GM23338 (cell line): ENCODE measurements around the gene STOX1. TPM values are rescaled to one million over a fixed set of nuclear protein-coding genes. Genes with fewer than 3 reads are reported as not detected.
"Not testable (repeated sequence)": the region's sequence is repeated elsewhere in the genome, so short reads cannot be mapped to it uniquely, and the experiment has no call there.

Experiments used
- ATAC-seq: fragments of 200-7000 bp; cut with Tn5 transposase; 3 replicates; pipeline ENCODE4 v1.9.1; 2020
- DNase-seq: peaks from one replicate; pipeline ENCODE4 v3.0.0-alpha.2; 2015; ENCODE audit warnings: low spot score
- H2AFZ ChIP-seq: fragments of 200-600 bp; sonication (generic); 2 replicates; pipeline ENCODE4 v1.8.0; 2016; ENCODE audit warnings: antibody characterized with exemption, mild to moderate bottlenecking, moderate library complexity
- H3F3A ChIP-seq: fragments of 200-600 bp; sonication (generic); replicated peaks from 2 replicates; pipeline ENCODE4 v1.8.0; 2017; ENCODE audit warnings: antibody characterized with exemption, mixed run types, low read depth
- H3K27ac ChIP-seq: fragments of 200-600 bp; sonication (generic); 2 replicates; pipeline ENCODE4 v1.6.1; 2016; ENCODE audit warnings: low read depth
- H3K27me3 ChIP-seq: fragments of 200-600 bp; sonication (generic); 2 replicates; pipeline ENCODE4 v1.8.0; 2016; ENCODE audit warnings: mild to moderate bottlenecking, mixed run types, moderate library complexity; ENCODE audit not compliant: insufficient read depth
- H3K36me3 ChIP-seq: fragments of 200-600 bp; sonication (generic); 2 replicates; pipeline ENCODE4 v1.8.0; 2016; ENCODE audit warnings: mild to moderate bottlenecking; ENCODE audit not compliant: insufficient read depth
- H3K4me1 ChIP-seq: fragments of 200-600 bp; sonication (generic); 2 replicates; pipeline ENCODE4 v1.8.0; 2016; ENCODE audit warnings: mild to moderate bottlenecking, moderate library complexity; ENCODE audit not compliant: insufficient read depth
- H3K4me2 ChIP-seq: fragments of 200-600 bp; sonication (generic); 2 replicates; pipeline ENCODE4 v1.7.1; 2017; ENCODE audit warnings: mixed run types
- H3K4me3 ChIP-seq: fragments of 200-600 bp; sonication (generic); 2 replicates; pipeline ENCODE4 v1.6.1; 2016; ENCODE audit warnings: mixed run types
- H3K79me2 ChIP-seq: fragments of 200-600 bp; sonication (generic); replicated peaks from 2 replicates; pipeline ENCODE4 v1.8.0; 2017; ENCODE audit warnings: mild to moderate bottlenecking; ENCODE audit not compliant: insufficient read depth
- H3K9me2 ChIP-seq: fragments of 200-600 bp; sonication (generic); 2 replicates; pipeline ENCODE4 v1.8.0; 2017; ENCODE audit not compliant: insufficient read depth
- H4K20me1 ChIP-seq: fragments of 200-600 bp; sonication (generic); replicated peaks from 2 replicates; pipeline ENCODE4 v1.8.0; 2017; ENCODE audit warnings: mild to moderate bottlenecking; ENCODE audit not compliant: insufficient read depth
- H3K27ac Mint-ChIP-seq: 2 replicates; pipeline ENCODE4 v1.8.0; 2020; ENCODE audit warnings: inconsistent platforms, mild to moderate bottlenecking, moderate library complexity, mixed read lengths
- H3K27me3 Mint-ChIP-seq: 3 replicates; pipeline ENCODE4 v1.8.0; 2022; ENCODE audit warnings: low read depth, mild to moderate bottlenecking, moderate library complexity, mixed read lengths, inconsistent platforms; ENCODE audit not compliant: insufficient read depth, poor library complexity
- H3K36me3 Mint-ChIP-seq: 3 replicates; pipeline ENCODE4 v1.8.0; 2021; ENCODE audit warnings: low read depth, mild to moderate bottlenecking, inconsistent platforms, moderate library complexity, mixed read lengths
- H3K4me1 Mint-ChIP-seq: 3 replicates; pipeline ENCODE4 v1.8.0; 2020; ENCODE audit warnings: mild to moderate bottlenecking, inconsistent platforms, mixed read lengths
- H3K4me3 Mint-ChIP-seq: 3 replicates; pipeline ENCODE4 v1.8.0; 2021; ENCODE audit warnings: moderate library complexity, mild to moderate bottlenecking, inconsistent platforms, mixed read lengths
- H3K9me3 Mint-ChIP-seq: 3 replicates; pipeline ENCODE4 v1.8.0; 2020; ENCODE audit warnings: moderate library complexity, mild to moderate bottlenecking, inconsistent platforms, mixed read lengths
- CREB1 ChIP-seq: fragments of 250-450 bp; sonication (Bioruptor Pico); IDR thresholded peaks from 2 replicates; pipeline ENCODE4 v1.5.0; 2020; ENCODE audit warnings: low read depth, mild to moderate bottlenecking, moderate library complexity
- CTCF ChIP-seq, 2 experiments: fragments of 200-600 bp in 1 of 2; sonication (generic) in 1 of 2; conservative IDR thresholded peaks; 2 replicates each; pipeline versions ENCODE4 v1.5.1 to v1.6.1; 2016 to 2017; ENCODE audit warnings: antibody characterized with exemption in 2 of 2, low read depth in 2 of 2, mild to moderate bottlenecking in 2 of 2, moderate library complexity in 1 of 2
- ETS1 ChIP-seq: IDR thresholded peaks from 2 replicates; pipeline ENCODE4 v1.6.1; 2016; ENCODE audit warnings: antibody characterized with exemption
- EZH2phosphoT487 ChIP-seq: fragments of 200-600 bp; sonication (generic); IDR thresholded peaks from one replicate; pipeline ENCODE4 v1.8.1; 2018; ENCODE audit warnings: antibody characterized with exemption; ENCODE audit not compliant: unreplicated experiment
- JUNB ChIP-seq: IDR thresholded peaks from one replicate; pipeline ENCODE4 v1.6.1; 2016; ENCODE audit warnings: antibody characterized with exemption; ENCODE audit not compliant: unreplicated experiment
- POLR2AphosphoS5 ChIP-seq: IDR thresholded peaks from 2 replicates; pipeline ENCODE4 v1.6.1; 2016; ENCODE audit warnings: antibody characterized with exemption, low read depth
- REST ChIP-seq: IDR thresholded peaks from one replicate; pipeline ENCODE4 v1.6.1; 2018; ENCODE audit warnings: antibody characterized with exemption; ENCODE audit not compliant: unreplicated experiment
- STAT1 ChIP-seq: IDR thresholded peaks from one replicate; pipeline ENCODE4 v1.6.1; 2016; ENCODE audit warnings: antibody characterized with exemption; ENCODE audit not compliant: unreplicated experiment
- ZNF114 ChIP-seq: fragments of 250-450 bp; sonication (Bioruptor Pico); IDR thresholded peaks from 2 replicates; pipeline ENCODE4 v1.5.0; 2020; ENCODE audit warnings: mild to moderate bottlenecking, moderate library complexity
- ZNF331 ChIP-seq: fragments of 250-450 bp; sonication (Bioruptor Pico); IDR thresholded peaks from 2 replicates; pipeline ENCODE4 v1.5.0; 2020; ENCODE audit warnings: low read depth, mild to moderate bottlenecking, moderate library complexity
- polyA plus RNA-seq: library from polyadenylated mRNA; unstranded; fragments of >200 nt; fragmentation: Nextera tagmentation; extraction: Ambion mirVana; gene quantifications from 2 replicates; pipeline ENCODE4 v1.2.1, GENCODE V29; 2016
- total RNA-seq: library from RNA; depleted of rRNA; stranded (reverse); fragments of >200 nt; shearing (Covaris generic); gene quantifications from 2 replicates; pipeline ENCODE4 v1.2.3, GENCODE V29; 2014

The STOX1 gene
- total and polyA plus RNA-seq, 2 experiments from 2014 or later, result 1.6 to 2.2 TPM

DNA sequence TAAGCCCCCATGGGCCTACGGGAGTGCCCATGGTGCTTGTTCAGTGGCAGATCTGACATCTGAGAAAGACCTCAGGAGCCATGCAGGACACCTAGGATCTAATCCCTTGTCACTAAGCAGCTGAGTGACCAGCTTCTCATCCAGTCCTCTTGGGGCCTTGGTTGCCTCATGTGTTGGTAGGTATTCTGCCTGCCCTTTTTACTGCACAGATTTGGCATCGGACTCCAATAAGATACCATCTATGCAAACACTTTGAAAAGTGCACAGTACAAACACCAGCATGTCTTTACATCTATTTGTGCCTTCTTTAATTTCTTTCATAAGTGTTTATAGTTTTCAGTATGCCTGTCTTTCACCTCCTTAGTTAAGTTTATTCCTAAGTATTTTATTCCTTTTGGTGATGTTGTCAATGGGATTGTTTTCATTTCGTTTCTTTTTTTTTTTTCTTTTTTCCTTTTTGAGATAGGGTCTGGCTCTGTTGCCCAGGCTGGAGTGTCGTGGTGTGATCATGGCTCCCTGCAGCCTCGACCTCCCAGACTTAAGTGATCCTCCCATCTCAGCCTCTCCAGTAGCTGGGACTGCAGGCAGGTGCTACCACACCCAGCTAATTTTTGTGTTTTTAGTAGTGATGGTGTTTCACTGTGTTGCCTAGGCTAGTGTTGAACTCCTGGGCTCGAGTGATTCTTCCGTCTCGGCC lies 10.4 kb downstream of the STOX1 start (continued):
- TF ChIP-seq REST (no peak), STAT1 (no peak), ZNF114 (CRISPR knock-in tag) (no peak), JUNB (no peak), CREB1 (no peak), POLR2AphosphoS5 (no peak)

DNA sequence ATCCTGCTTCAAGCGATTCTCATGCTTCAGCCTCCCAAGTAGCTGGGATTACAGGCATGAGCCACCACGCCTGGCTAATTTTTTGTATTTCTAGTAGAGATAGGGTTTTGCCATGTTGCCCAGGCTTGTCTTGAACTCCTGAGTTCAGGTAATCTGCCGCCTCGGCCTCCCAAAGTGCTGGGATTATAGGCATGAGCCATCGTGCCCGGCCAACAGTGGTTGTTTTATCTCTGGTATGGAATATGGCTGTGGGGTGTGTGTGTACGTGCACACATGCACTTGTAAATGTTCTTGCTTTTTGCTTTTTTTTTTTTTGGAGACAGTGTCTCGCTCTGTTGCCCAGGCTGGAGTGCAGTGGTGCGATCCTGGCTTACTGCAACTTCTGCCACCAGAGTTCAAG lies 13.3 kb downstream of the STOX1 start:
- H3K27me3 Mint-ChIP-seq, H3K36me3 Mint-ChIP-seq: not testable (repeated sequence)

DNA sequence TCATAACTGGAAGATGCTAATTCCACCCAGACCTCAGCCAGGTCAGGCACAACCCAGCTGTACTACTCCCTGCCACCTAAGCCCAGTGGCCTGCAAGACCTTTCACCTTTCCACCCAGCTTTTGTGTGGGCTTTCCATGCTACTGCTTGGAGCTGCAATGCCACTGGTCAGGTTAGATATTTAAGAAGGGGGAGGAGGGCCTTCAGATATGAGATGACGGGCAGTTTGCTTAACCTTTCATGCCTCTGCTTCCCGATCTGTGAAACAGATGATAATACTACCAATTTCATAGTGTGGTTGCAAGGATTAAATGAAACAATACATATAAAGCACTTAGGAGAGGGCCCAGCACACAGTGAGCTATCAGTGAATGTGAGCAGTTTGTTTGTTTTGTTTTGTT lies 20.9 kb downstream of the STOX1 start:
- no peaks in the 10 kb centered on the region for H4K20me1 ChIP-seq
- no peaks in the 10 kb centered on the region for H3K79me2 ChIP-seq
- no peaks in the 10 kb centered on the region for H3K36me3 Mint-ChIP-seq
- 0 out of 3 replicates have a peak, but pooled peaks cover 4% of the 10 kb centered on the region for H3K4me1 Mint-ChIP-seq
- no peaks in the 10 kb centered on the region for H3K4me1 ChIP-seq
- no peak overlapping the region for H3K27ac Mint-ChIP-seq
- no peak overlapping the region for H3K27ac ChIP-seq
- H2AFZ ChIP-seq, result no peak overlapping the region
- no peaks in the 10 kb centered on the region for H3K36me3 ChIP-seq
- no peaks in the 10 kb centered on the region for H3F3A ChIP-seq
- no peaks in the 10 kb centered on the region for H3K9me2 ChIP-seq
- DNase-seq (no peak), ATAC-seq (no peak)
- H3K4me2 ChIP-seq, result no peak overlapping the region
- H3K9me3 Mint-ChIP-seq, result peaks cover 3% of the 10 kb centered on the region; the same call in 1 of the 3 replicates
- H3K4me3 Mint-ChIP-seq, result no peak overlapping the region
- H3K27me3 ChIP-seq, result no peaks in the 10 kb centered on the region
- no peak for TF ChIP-seq POLR2AphosphoS5
- TF ChIP-seq CTCF (conservative IDR thresholded peaks at IDR 0.05; ENCODE audit: low read depth in 2 of 2), result no peak
- no peak for TF ChIP-seq ZNF331 (CRISPR knock-in tag)
- no peak for TF ChIP-seq ETS1
- TF ChIP-seq EZH2phosphoT487, result no peak
- TF ChIP-seq STAT1, result no peak
- peaks cover 6% of the 10 kb centered on the region for H3K27me3 Mint-ChIP-seq
- no peak overlapping the region for H3K4me3 ChIP-seq

More for the DNA sequence above, 13.3 kb downstream of the STOX1 start:
- not testable (repeated sequence) for H3K4me1 ChIP-seq, H3K4me2 ChIP-seq, H4K20me1 ChIP-seq, H3K4me3 Mint-ChIP-seq, H3F3A ChIP-seq, H3K4me3 ChIP-seq, H3K9me2 ChIP-seq, H3K9me3 Mint-ChIP-seq, H2AFZ ChIP-seq, H3K79me2 ChIP-seq, H3K36me3 ChIP-seq, ATAC-seq, H3K27ac ChIP-seq, H3K27me3 ChIP-seq, H3K4me1 Mint-ChIP-seq, H3K27ac Mint-ChIP-seq, DNase-seq
